Heart left ventricle (tissue), 16 donors: ENCODE results near the gene OR9K2. TPM values are rescaled to one million over a fixed set of nuclear protein-coding genes. Genes with fewer than 3 reads are reported as not detected.
A peak's percentile ranks its signal among the peaks of the same experiment; 100 is the strongest.
"Not testable (repeated sequence)": the region's sequence is repeated elsewhere in the genome, so short reads cannot be mapped to it uniquely, and the experiment has no call there.

Source experiments
- ATAC-seq, 4 donors: fragments of 200-7000 bp; cut with Tn5 transposase; one replicate each; pipeline ENCODE4 v1.9.1; 2020 to 2022; ENCODE audit warnings: moderate library complexity in 4 of 4, mild to moderate bottlenecking in 3 of 4, moderate number of reproducible peaks in 1 of 4
- DNase-seq, 5 donors: peaks; one replicate each; pipeline ENCODE4 v3.0.0-alpha.2; 2020
- H3K27ac ChIP-seq, 12 donors: fragments of 200-600 bp; sonication (generic) in 4 of 12; one replicate each; pipeline versions ENCODE4 v1.5.0 to v1.8.0; 2016 to 2022; ENCODE audit warnings: mild to moderate bottlenecking in 2 of 12
- H3K27me3 ChIP-seq, 9 donors: fragments of 200-600 bp; sonication (generic) in 2 of 9; one replicate each; pipeline versions ENCODE4 v1.5.1 to v1.8.0; 2016 to 2022; ENCODE audit warnings: mild to moderate bottlenecking in 3 of 9
- H3K36me3 ChIP-seq, 9 donors: fragments of 200-600 bp; sonication (generic) in 2 of 9; one replicate each; pipeline versions ENCODE4 v1.5.0 to v1.8.0; 2018 to 2022; ENCODE audit warnings: mild to moderate bottlenecking in 2 of 9
- H3K4me1 ChIP-seq, 12 donors: fragments of 200-600 bp; sonication (generic) in 4 of 12; one replicate each; pipeline versions ENCODE4 v1.5.0 to v1.8.0; 2016 to 2022; ENCODE audit warnings: mild to moderate bottlenecking in 3 of 12
- H3K4me3 ChIP-seq, 12 donors: fragments of 200-600 bp; sonication (generic) in 4 of 12; one replicate each; pipeline versions ENCODE4 v1.5.0 to v1.8.0; 2017 to 2022; ENCODE audit warnings: mild to moderate bottlenecking in 9 of 12, moderate library complexity in 4 of 12
- H3K9me3 ChIP-seq, 12 donors: fragments of 200-600 bp; sonication (generic) in 4 of 12; one replicate each; pipeline versions ENCODE4 v1.5.0 to v1.8.0; 2016 to 2022; ENCODE audit warnings: mild to moderate bottlenecking in 1 of 12
- CTCF ChIP-seq, 12 donors: fragments of 200-600 bp; sonication (generic) in 4 of 12; IDR thresholded peaks; one replicate each; pipeline versions ENCODE4 v1.5.0 to v1.8.0; 2018 to 2022; ENCODE audit warnings: antibody characterized with exemption in 12 of 12, mild to moderate bottlenecking in 5 of 12
- POLR2A ChIP-seq, 2 donors: fragments of 450-650 bp; IDR thresholded peaks; one replicate each; pipeline ENCODE4 v1.6.1; 2017; ENCODE audit warnings: antibody characterized with exemption in 2 of 2, mild to moderate bottlenecking in 2 of 2, moderate library complexity in 2 of 2
- WGBS, 4 donors: extraction: QIAGEN DNeasy Blood & Tissue Kit in 2 of 4; methylation state at CpG; one replicate each; pipeline versions ENCODE4 v1.1.5 to v1.1.7; 2013 to 2018; 5-methylcytosine and 5-hydroxymethylcytosine counted together
- intact Hi-C, 10 donors: fragments of 100-400 bp; cut with DNase I; formaldehyde crosslinking; loops; one replicate each; pipeline versions ENCODE4 v1.11.1 to v1.14.2; 2022
- polyA plus RNA-seq, 2 donors: library from polyadenylated mRNA; stranded (reverse); fragments of 200-250 nt; gene quantifications; one replicate each; pipeline ENCODE4 v1.2.3, GENCODE V29; 2013
- total RNA-seq, 9 donors: library from RNA; depleted of rRNA in 2 of 9; stranded (reverse); fragments of >200 nt in 2 of 9; fragmentation: NEBNext Ultra II Directional in 3 of 9; extraction: Animal tissue kit (Norgen Biotek cat#: 25700) in 3 of 9; gene quantifications; one replicate each; pipeline versions ENCODE4 v1.1.0 to v1.2.4, GENCODE V29; 2016 to 2023
- donor health status: ischemic (EF 13 %, LVEDD 7.1; RV severe dilation, severe dysfunction).
- donor health status: healthy with polysubstance abuse.
- donor health status: DM: no; HTN: yes; CAD: no.
- donor health status: DM: no; HTN: no; CAD: no.
- donor health status: ischemic (EF 25% LVEDD 6.9; RV normal size, moderate dysfunction).
- donor health status: ischemic (EF 25% LVEDD 5.7; RV mildly dilated, moderate dysfunction).
- donor health status: healthy.
- donor health status: DM: yes; HTN: yes; CAD: no.
- donor health status: ischemic (EF 35%, LVEDD 5.7; RV mildly dilated, moderate dysfunction).
- donor health status: nonischemic (EF 11% LVEDD 7.7; RV severe dilation, severe dysfunction).
- donor health status: DM: yes; HTN: yes; CAD: no.
- donor health status: PGD.
- donor health status: ischemic (EF 29% LVEDD 5.4; RV normal size, mild dysfunction).
- donor health status: nonischemic (EF 23%, LVEDD 6.1; RV moderate dilation, normal function).

OR9K2 gene
- total and polyA plus RNA-seq, 11 donors: not detected

GRCh38 chr12:55132816-55133215 is 6.6 kb downstream of the OR9K2 start:
- H3K9me3 ChIP-seq: peaks cover 0 to 4% (median 0%) of the 10 kb centered on the region in 12 donors
- H3K4me3 ChIP-seq: no peak overlapping the region
- intact Hi-C loops: no loop called here
- DNase-seq (no peak), ATAC-seq (no peak)
- H3K4me1 ChIP-seq: no peaks in the 10 kb centered on the region
- H3K27ac ChIP-seq: no peak overlapping the region
- H3K27me3 ChIP-seq: peaks cover 0 to 9% (median 0%) of the 10 kb centered on the region in 9 donors
- 42 to 80% (median 58%) methylated on average over 1 of the region's 1 CpG for whole genome bisulfite sequencing, 4 donors
- TF ChIP-seq CTCF (IDR thresholded peaks at IDR 0.05) (peak in 2 of 12 donors; percentile 18 to 40), POLR2A (IDR thresholded peaks at IDR 0.05) (no peak)
- H3K36me3 ChIP-seq: no peaks in the 10 kb centered on the region

GRCh38 chr12:55142669-55143565 is 16.7 kb downstream of the OR9K2 start:
- WGBS, 4 donors: 40 to 47% (median 43%) methylated on average over 3 of the region's 3 CpGs
- Histone ChIP-seq H3K4me1 (no peaks in the 10 kb centered on the region), H3K9me3 (peaks cover 0 to 14% (median 3%) of the 10 kb centered on the region in 12 donors), H3K4me3 (no peak overlapping the region), H3K27ac (no peak overlapping the region), H3K36me3 (no peaks in the 10 kb centered on the region), H3K27me3 (peaks cover 0 to 5% (median 0%) of the 10 kb centered on the region in 9 donors)
- intact Hi-C loops: loop anchor here in 7 of 10 donors (5.0 to 10.0 kb wide), 3 partner anchors 146 to 151 kb away; no protein-coding TSS in a partner anchor
- no peak for ATAC-seq
- TF ChIP-seq POLR2A (IDR thresholded peaks at IDR 0.05) (no peak), CTCF (IDR thresholded peaks at IDR 0.05) (peak; percentile 46 to 77 (median 58))
- DNase-seq: peak in 1 of 5 donors; percentile 13

- WGBS, 4 donors: 11 to 19% (median 15%) methylated on average over 1 of the region's 1 CpG
- DNase-seq (no peak), ATAC-seq (no peak)
- H3K9me3 ChIP-seq: peaks cover 0 to 14% (median 3%) of the 10 kb centered on the region in 12 donors
- peak in 2 of 12 donors; percentile 4 to 19 for TF ChIP-seq CTCF (IDR thresholded peaks at IDR 0.05)
- no peak for TF ChIP-seq POLR2A (IDR thresholded peaks at IDR 0.05)
- no peak overlapping the region for H3K4me3 ChIP-seq
- H3K36me3 ChIP-seq: no peaks in the 10 kb centered on the region
- intact Hi-C loops: loop anchor here in 7 of 10 donors (5.0 to 10.0 kb wide), 3 partner anchors 146 to 151 kb away; no protein-coding TSS in a partner anchor
- peaks cover 0 to 5% (median 0%) of the 10 kb centered on the region in 9 donors for H3K27me3 ChIP-seq
- no peak overlapping the region for H3K27ac ChIP-seq
- H3K4me1 ChIP-seq: no peaks in the 10 kb centered on the region
Measured at GRCh38 chr12:55143566-55143870, 17.3 kb downstream of the OR9K2 start.

GRCh38 chr12:55167010-55167640 is 40.9 kb downstream of the OR9K2 start:
- H3K4me1 ChIP-seq, H3K27ac ChIP-seq, H3K9me3 ChIP-seq, intact Hi-C loops, H3K4me3 ChIP-seq, ATAC-seq, DNase-seq, H3K27me3 ChIP-seq, H3K36me3 ChIP-seq: not testable (repeated sequence)
- 84 to 87% (median 86%) methylated on average over 24 of the region's 24 CpGs for WGBS, 4 donors
